ENCODE results near the gene GSTA4.

The GSTA4 gene

DNA sequence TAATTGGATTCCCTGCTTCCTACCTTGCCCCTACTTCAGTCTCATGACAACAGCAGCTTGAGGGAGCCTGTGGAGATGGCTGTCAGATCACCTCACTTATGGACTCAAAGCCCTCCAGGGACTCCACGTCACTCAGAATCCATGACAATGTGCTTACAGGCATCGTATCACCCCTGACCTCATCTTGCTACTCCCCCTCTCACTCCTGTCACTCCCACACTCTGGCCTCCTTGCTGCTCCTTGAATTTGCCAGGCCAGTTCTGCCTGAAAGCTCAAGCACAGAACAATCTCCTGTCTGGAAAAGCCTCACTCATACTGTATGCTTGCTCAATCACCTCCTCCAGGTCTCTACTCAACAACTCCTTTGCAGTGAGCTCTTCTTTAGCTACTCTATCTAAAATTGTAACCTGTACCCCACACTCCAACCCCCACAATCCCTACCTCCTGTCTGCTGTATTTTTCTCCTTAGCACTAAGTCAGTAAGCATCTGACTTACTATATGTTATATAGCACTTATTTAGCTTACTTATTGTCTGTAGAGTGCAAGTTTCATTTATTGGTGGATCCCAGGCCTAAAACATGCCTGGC, 10.7 kb upstream of the GSTA4 start:
- H3K36me3 Mint-ChIP-seq: peaks cover 32% of the 10 kb centered on the region

DNA sequence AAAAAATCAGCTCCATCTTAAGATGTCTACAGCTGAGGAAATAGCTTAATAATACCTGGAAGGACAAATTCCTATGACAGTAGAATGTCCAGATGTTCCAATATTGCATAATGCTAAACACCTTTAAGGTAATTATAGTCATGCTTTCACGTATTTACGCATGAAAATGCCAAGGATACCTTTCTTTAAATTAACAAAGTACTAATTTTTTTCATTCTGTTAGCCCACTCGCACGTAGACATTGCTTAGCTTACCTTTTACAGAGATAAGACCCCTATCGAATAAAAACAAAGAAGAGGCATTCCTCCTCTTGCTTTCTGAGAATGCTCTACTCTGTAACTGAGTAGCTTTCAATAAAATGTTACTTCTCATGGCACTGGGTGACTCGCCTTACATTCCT, 4.4 kb upstream of the GSTA4 start:
- Mint-ChIP-seq H3K27ac (no peak overlapping the region), H3K4me3 (no peak overlapping the region), H3K9me3 (peaks cover 1% of the 10 kb centered on the region), H3K27me3 (no peaks in the 10 kb centered on the region), H3K4me1 (peaks cover 17% of the 10 kb centered on the region), H3K36me3 (peaks cover 4% of the 10 kb centered on the region)
- ATAC-seq (ENCODE audit: low read depth) (no peak), DNase-seq (ENCODE audit: low spot score in 2 of 2) (no peak)

More for the DNA sequence above, 10.7 kb upstream of the GSTA4 start:
- H3K4me3 Mint-ChIP-seq: no peak overlapping the region
- H3K27ac Mint-ChIP-seq: no peak overlapping the region
- no peak for DNase-seq (ENCODE audit: low spot score in 2 of 2)
- no peaks in the 10 kb centered on the region for H3K27me3 Mint-ChIP-seq
- ATAC-seq (ENCODE audit: low read depth): no peak
- no peaks in the 10 kb centered on the region for H3K9me3 Mint-ChIP-seq
- H3K4me1 Mint-ChIP-seq: no peaks in the 10 kb centered on the region

DNA sequence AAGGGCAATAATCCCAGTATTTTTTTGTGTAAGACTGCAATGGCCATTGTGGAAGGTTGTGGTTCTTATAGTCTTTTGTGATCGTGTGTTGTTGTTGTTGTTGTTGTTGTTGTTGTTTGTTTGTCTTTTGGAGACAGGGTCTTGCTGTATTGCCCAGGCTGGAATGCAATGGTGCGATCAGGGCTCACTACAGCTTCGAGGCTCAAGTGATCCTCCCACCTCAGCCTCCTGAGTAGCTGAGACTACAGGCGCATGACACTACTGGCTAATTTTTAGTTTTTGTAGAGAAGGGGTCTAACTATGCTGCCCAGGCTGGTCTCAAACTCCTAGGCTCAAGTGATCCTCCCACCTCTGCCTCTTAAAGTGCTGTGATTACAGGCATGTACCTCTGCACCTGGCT, 3.5 kb upstream of the GSTA4 start:
- ATAC-seq (ENCODE audit: low read depth) (no peak), DNase-seq (ENCODE audit: low spot score in 2 of 2) (no peak)
- H3K27me3 Mint-ChIP-seq: no peaks in the 10 kb centered on the region
- no peak overlapping the region for H3K27ac Mint-ChIP-seq
- H3K36me3 Mint-ChIP-seq: no peaks in the 10 kb centered on the region
- peaks cover 18% of the 10 kb centered on the region for H3K4me1 Mint-ChIP-seq
- no peak overlapping the region for H3K4me3 Mint-ChIP-seq
- H3K9me3 Mint-ChIP-seq: peaks cover 1% of the 10 kb centered on the region

DNA sequence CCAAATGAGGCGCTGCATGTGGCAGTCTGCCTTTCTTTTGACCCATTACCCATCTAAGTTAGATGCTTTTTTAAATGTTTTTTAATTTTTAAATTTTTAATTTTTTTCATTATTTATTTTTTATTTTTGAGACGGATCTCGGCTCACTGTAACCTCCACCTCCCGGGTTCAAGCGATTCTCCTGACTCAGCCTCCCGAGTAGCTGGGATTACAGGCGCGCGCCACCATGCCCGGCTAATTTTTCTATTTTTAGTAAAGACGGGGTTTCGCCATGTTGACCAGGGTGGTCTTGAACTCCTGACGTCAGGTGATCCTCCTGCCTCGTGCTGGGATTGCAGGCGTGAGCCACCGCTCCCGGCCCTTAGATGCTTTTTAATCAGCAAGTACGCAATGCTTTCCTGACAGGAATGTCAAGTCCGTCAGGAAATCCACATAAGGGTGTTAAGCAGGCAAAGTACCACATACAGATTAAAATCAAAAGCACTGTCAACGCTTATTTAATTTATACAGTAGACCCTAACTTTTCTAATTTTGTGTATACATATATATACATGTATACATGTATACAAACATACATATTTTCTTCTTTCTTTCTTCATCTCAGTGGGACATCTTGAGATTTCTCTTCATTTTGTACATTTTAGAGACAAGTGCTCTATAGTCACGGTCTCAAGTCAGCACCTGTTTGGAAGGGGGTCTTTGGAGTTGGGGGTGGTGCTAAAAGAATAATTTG, 995 bp upstream of the GSTA4 start:
- no peaks in the 10 kb centered on the region for H3K36me3 Mint-ChIP-seq

GRCh38 chr6:52994839-52995088, 320 bp downstream of the GSTA4 start:
- no peak for DNase-seq (ENCODE audit: low spot score in 2 of 2)
- Mint-ChIP-seq H3K9me3 (peaks cover 1% of the 10 kb centered on the region), H3K27ac (peak overlapping the region; percentile 100), H3K36me3 (no peaks in the 10 kb centered on the region), H3K27me3 (no peaks in the 10 kb centered on the region), H3K4me1 (peaks cover 15% of the 10 kb centered on the region), H3K4me3 (peak overlapping the region; percentile 91)
- peak; percentile 10 for ATAC-seq (ENCODE audit: low read depth)

More for the DNA sequence above, 995 bp upstream of the GSTA4 start:
- peak overlapping the region; percentile 100 for H3K27ac Mint-ChIP-seq
- ATAC-seq (ENCODE audit: low read depth) (peak; percentile 14), DNase-seq (ENCODE audit: low spot score in 2 of 2) (peak; percentile 27 to 37)
- H3K4me3 Mint-ChIP-seq: peak overlapping the region; percentile 91
- peaks cover 18% of the 10 kb centered on the region for H3K4me1 Mint-ChIP-seq
- H3K9me3 Mint-ChIP-seq: peaks cover 1% of the 10 kb centered on the region
- H3K27me3 Mint-ChIP-seq: no peaks in the 10 kb centered on the region

DNA sequence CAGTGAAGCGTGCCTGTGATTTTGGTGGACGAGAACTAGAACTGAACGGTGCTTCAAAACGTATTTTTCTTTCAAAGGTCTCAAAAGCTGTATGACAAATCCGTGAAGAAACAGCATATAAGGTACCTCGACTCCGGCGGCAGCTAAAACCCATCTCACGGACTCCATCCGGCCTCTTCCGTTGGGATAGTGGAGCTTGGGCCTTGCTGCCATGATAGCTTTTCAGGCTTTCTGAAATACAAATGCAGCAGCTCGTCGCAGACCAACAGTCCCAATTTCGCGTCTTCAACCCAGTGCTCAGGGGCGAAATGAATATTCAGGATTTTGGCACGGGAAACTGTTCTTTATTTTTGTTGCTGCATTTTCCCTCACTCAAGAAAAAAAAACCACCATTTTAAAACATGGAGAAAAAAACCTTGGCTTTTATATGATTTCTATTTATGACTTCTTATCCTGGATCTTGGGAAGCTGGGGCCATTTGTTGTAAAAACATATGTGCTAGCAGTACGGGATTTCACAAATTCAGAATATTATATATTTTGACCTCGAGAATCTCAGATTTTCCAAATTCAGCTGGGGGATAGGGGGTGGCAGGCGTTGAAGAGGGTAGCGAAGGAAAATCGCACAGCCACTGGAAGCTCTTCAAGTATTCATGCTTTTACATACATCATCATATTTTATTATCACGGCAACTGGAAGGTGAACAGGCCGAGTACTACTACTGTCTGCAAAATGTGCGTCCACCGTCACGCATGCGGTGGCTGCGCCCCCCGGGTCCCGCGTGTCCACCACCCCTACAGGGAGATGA, 849 bp downstream of the GSTA4 start:
- H3K4me3 Mint-ChIP-seq: peak overlapping the region; percentile 91
- no peaks in the 10 kb centered on the region for H3K27me3 Mint-ChIP-seq
- H3K27ac Mint-ChIP-seq: peak overlapping the region; percentile 100
- DNase-seq (ENCODE audit: low spot score in 2 of 2) (no peak), ATAC-seq (ENCODE audit: low read depth) (no peak)
- peaks cover 15% of the 10 kb centered on the region for H3K4me1 Mint-ChIP-seq
- H3K9me3 Mint-ChIP-seq: peaks cover 1% of the 10 kb centered on the region
- H3K36me3 Mint-ChIP-seq: no peaks in the 10 kb centered on the region

DNA sequence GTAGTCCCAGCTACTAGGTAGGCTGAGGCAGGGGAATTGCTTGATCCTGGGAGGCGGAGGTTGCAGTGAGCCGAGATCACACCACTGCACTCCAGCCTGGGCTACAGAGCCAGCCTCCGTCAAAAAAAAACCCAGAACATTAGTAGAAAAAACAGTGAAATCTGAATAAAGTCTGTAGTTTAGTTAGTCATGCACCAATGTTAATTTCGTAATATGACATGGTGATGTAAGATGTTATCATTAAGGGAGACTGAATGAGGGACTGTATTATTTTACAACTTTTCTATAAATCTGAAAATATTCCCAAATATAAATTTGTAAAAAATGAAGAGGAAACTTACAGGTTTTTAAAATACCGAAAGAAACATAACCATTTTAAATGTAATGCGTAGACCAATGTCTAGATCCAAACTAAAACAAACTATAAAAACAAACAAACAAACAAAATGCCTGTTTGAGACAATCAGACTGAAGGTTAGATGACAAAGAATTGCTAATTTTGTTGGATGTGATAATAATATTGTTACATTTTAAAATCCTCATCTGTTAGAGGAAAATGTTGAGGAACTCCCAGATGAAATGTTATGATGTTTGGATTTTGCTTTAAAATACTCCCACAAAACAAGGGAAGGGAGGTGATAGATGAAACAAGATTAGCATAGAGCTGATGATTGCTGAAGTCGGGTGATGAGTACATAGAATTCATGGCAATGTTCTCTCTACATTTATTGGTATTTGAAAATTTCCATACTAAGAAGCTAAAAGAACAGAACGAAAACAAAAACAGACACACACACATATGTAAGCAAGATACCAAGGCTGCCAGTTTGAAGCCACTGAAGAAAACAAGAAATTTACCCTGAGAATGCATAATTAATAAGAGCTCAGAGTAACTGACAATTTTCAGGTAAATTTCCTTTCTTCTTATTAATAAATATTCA, 1.8 kb downstream of the GSTA4 start:
- Mint-ChIP-seq H3K4me1 (peaks cover 15% of the 10 kb centered on the region), H3K4me3 (no peak overlapping the region), H3K27ac (no peak overlapping the region), H3K27me3 (no peaks in the 10 kb centered on the region), H3K36me3 (no peaks in the 10 kb centered on the region), H3K9me3 (peaks cover 1% of the 10 kb centered on the region)
- DNase-seq (ENCODE audit: low spot score in 2 of 2) (no peak), ATAC-seq (ENCODE audit: low read depth) (no peak)

DNA sequence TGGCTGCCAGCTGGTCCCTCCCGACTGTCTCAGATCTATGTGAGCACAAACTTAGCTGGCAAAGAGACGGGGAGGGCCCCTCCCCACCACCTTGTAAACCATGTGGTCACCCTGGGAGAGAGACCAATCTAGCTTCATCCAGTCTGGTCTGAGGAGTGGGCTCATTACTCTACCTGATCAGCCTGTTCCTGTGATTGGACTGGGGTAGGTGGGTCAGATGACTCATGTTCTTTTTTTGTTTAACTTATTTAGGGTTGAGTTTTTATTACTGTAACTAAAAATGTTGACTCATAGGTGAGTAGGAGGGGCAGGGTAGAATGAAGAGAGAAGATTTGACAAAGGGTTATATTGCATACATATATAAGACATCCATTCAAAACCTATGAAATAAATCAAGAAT, 4.7 kb downstream of the GSTA4 start:
- no peak overlapping the region for H3K4me3 Mint-ChIP-seq
- DNase-seq (ENCODE audit: low spot score in 2 of 2) (no peak), ATAC-seq (ENCODE audit: low read depth) (no peak)
- no peaks in the 10 kb centered on the region for H3K9me3 Mint-ChIP-seq
- H3K4me1 Mint-ChIP-seq: peaks cover 7% of the 10 kb centered on the region
- no peaks in the 10 kb centered on the region for H3K36me3 Mint-ChIP-seq
- H3K27ac Mint-ChIP-seq: peak overlapping the region; percentile 56
- peaks cover 1% of the 10 kb centered on the region for H3K27me3 Mint-ChIP-seq

GRCh38 chr6:52985228-52985627, 9.9 kb downstream of the GSTA4 start:
- no peaks in the 10 kb centered on the region for H3K36me3 Mint-ChIP-seq
- H3K4me3 Mint-ChIP-seq: no peak overlapping the region
- H3K27ac Mint-ChIP-seq: peak overlapping the region; percentile 31
- no peak for ATAC-seq (ENCODE audit: low read depth)
- peaks cover 1% of the 10 kb centered on the region for H3K27me3 Mint-ChIP-seq
- DNase-seq (ENCODE audit: low spot score in 2 of 2): no peak
- no peaks in the 10 kb centered on the region for H3K9me3 Mint-ChIP-seq
- H3K4me1 Mint-ChIP-seq: peaks cover 35% of the 10 kb centered on the region

DNA sequence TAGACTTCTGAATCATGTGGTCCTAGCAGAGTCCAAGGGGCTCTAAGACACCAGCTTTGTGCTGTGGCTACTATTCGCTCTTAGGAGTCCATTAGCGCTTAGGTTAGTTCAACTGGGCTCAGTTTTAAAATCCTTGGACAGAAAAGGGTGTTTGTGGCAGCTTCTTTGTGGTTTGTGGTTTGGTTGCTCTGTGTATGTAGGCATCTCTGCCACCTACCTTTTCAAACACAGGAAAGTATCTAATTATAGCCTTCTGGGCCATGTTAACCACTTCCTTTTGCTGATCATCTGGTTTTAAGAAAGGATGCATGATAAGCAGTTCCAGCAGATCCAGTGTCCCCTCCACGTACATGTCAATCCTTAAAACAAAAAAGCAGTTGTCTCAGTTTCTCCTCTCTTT, 10.8 kb downstream of the GSTA4 start:
- Mint-ChIP-seq H3K27ac (peak overlapping the region; percentile 31), H3K27me3 (peaks cover 1% of the 10 kb centered on the region), H3K9me3 (no peaks in the 10 kb centered on the region), H3K36me3 (no peaks in the 10 kb centered on the region), H3K4me3 (peak overlapping the region; percentile 41), H3K4me1 (peaks cover 35% of the 10 kb centered on the region)
- DNase-seq (ENCODE audit: low spot score in 2 of 2): peak in 1 of 2 donors; percentile 11
- ATAC-seq (ENCODE audit: low read depth): peak; percentile 93

- H3K27me3 Mint-ChIP-seq: peaks cover 1% of the 10 kb centered on the region
- no peak overlapping the region for H3K27ac Mint-ChIP-seq
- H3K4me1 Mint-ChIP-seq: peaks cover 35% of the 10 kb centered on the region
- peak overlapping the region; percentile 15 for H3K4me3 Mint-ChIP-seq
- ATAC-seq (ENCODE audit: low read depth) (peak; percentile 28), DNase-seq (ENCODE audit: low spot score in 2 of 2) (no peak)
- H3K36me3 Mint-ChIP-seq: no peaks in the 10 kb centered on the region
- no peaks in the 10 kb centered on the region for H3K9me3 Mint-ChIP-seq
These were observed 11.8 kb downstream of the GSTA4 start for GRCh38 chr6:52983159-52983848.

- Mint-ChIP-seq H3K27me3 (peaks cover 1% of the 10 kb centered on the region), H3K36me3 (no peaks in the 10 kb centered on the region), H3K4me3 (no peak overlapping the region), H3K27ac (no peak overlapping the region), H3K4me1 (peaks cover 35% of the 10 kb centered on the region), H3K9me3 (no peaks in the 10 kb centered on the region)
- ATAC-seq (ENCODE audit: low read depth): no peak
- DNase-seq (ENCODE audit: low spot score in 2 of 2): no peak
These were observed 12.4 kb downstream of the GSTA4 start for GRCh38 chr6:52982680-52983079.

- Mint-ChIP-seq H3K27me3 (no peaks in the 10 kb centered on the region), H3K36me3 (no peaks in the 10 kb centered on the region), H3K4me3 (no peak overlapping the region), H3K9me3 (no peaks in the 10 kb centered on the region), H3K4me1 (peaks cover 34% of the 10 kb centered on the region), H3K27ac (no peak overlapping the region)
- DNase-seq (ENCODE audit: low spot score in 2 of 2): no peak
- no peak for ATAC-seq (ENCODE audit: low read depth)
These were observed 13.7 kb downstream of the GSTA4 start for GRCh38 chr6:52981222-52981900.
